AG09309 (cell line): ENCODE measurements around the gene CREBZF.
A peak's percentile ranks its signal among the peaks of the same experiment; 100 is the strongest.

Source experiments
- DNase-seq: peaks from one replicate; pipeline ENCODE4 v3.0.0-alpha.2; 2010; ENCODE audit warnings: low read depth
- H3K4me3 ChIP-seq: 2 replicates; pipeline ENCODE4 v1.5.1; 2011; ENCODE audit warnings: mild to moderate bottlenecking, low read depth, low read length, moderate library complexity; ENCODE audit not compliant: control insufficient read depth
- TF ChIP-seq, protein P1 (sequence below): IDR thresholded peaks from 2 replicates; pipeline ENCODE4 v1.5.1; 2011; ENCODE audit warnings: mild to moderate bottlenecking, low read depth, low read length, inconsistent platforms; ENCODE audit not compliant: insufficient read depth, control insufficient read depth; ENCODE audit errors: missing control alignments

Gene CREBZF, protein sequence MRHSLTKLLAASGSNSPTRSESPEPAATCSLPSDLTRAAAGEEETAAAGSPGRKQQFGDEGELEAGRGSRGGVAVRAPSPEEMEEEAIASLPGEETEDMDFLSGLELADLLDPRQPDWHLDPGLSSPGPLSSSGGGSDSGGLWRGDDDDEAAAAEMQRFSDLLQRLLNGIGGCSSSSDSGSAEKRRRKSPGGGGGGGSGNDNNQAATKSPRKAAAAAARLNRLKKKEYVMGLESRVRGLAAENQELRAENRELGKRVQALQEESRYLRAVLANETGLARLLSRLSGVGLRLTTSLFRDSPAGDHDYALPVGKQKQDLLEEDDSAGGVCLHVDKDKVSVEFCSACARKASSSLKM

DNA sequence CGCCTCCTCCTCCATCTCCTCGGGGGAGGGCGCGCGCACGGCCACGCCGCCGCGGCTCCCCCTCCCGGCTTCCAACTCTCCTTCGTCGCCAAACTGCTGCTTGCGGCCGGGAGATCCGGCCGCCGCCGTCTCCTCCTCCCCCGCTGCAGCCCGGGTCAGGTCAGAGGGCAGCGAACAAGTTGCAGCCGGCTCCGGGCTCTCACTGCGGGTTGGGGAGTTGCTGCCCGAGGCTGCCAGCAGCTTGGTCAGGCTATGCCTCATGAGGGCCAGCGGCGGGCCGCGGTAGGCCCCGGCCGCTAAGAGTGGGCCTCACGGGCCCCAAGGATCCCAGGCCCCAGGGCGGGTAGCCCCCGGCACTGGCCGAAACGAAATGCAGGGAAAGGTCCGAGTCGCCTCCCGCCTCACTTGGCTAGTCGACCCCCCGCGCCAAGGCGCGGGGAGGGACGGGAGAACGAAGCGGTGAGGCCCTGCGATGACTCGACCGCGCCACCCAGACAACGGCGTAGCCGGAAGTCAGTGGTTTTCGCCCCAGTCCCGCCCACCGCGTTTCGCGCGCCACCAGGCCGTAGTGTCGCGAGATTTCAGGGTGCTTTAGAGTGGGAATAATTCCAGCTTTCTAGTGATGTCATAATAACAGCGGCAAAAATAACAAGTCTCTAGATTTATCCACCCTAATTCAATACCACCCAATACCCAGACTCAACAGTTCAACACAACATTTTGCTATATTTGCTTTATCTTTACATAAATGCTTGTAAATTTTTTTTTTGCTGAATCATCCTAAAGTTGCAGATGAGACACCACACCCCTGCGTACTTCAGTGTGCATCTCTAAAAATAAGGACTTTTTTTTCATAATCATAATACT lies at the start of gene CREBZF:
Gene CREBZF, minus strand, starts transcription at position 515 of the 867 bp plus-strand sequence. Its CDS starts 254 bp downstream, at position 261.
- peak within 1 kb of the TSS; percentile 72 for H3K4me3 ChIP-seq
- DNase-seq, result peak; percentile 76
- TF ChIP-seq, protein P1, sequence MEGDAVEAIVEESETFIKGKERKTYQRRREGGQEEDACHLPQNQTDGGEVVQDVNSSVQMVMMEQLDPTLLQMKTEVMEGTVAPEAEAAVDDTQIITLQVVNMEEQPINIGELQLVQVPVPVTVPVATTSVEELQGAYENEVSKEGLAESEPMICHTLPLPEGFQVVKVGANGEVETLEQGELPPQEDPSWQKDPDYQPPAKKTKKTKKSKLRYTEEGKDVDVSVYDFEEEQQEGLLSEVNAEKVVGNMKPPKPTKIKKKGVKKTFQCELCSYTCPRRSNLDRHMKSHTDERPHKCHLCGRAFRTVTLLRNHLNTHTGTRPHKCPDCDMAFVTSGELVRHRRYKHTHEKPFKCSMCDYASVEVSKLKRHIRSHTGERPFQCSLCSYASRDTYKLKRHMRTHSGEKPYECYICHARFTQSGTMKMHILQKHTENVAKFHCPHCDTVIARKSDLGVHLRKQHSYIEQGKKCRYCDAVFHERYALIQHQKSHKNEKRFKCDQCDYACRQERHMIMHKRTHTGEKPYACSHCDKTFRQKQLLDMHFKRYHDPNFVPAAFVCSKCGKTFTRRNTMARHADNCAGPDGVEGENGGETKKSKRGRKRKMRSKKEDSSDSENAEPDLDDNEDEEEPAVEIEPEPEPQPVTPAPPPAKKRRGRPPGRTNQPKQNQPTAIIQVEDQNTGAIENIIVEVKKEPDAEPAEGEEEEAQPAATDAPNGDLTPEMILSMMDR, result peak; percentile 6

DNA sequence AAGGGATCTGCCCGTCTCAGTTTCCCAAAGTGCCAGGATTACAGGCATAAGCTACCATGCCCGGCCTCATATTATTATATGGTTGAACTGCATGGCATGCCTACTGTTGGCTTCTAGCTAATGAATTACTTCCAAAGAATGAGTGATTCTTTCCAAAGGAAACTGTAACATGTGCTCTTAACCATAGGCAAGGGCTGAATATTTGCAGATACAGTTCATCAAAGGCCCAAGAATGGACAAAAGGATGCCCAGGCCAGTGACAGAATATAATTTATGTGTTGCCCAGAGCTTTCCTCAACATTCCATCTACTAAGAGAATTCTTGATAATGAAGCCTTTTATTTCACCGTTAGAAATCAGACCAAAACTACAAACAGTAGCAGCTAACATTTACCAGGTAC lies 48.0 kb upstream of the CREBZF start:
- no peak for DNase-seq
- no peak overlapping the region for H3K4me3 ChIP-seq
- TF ChIP-seq, protein P1, result no peak

DNA sequence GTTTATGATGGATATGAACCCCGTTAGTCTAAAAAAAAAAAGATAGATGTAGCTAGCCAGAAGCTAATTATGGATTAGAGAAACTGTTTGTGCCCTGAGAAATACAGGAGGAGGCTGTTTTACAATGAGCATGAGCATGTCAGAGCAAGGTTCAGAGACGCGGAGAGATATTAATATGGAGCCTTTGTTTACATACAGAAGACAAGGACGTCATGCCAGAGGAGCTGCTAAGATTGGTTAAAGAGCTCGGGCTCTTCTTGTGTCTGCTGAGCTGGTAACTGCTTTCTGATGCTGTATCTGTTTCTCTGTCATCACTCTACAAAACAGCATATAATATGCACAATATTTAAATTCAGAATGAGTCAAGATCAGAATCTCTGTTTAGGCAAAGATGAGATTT lies 46.0 kb upstream of the CREBZF start:
- no peak overlapping the region for H3K4me3 ChIP-seq
- TF ChIP-seq, protein P1, result no peak
- no peak for DNase-seq

DNA sequence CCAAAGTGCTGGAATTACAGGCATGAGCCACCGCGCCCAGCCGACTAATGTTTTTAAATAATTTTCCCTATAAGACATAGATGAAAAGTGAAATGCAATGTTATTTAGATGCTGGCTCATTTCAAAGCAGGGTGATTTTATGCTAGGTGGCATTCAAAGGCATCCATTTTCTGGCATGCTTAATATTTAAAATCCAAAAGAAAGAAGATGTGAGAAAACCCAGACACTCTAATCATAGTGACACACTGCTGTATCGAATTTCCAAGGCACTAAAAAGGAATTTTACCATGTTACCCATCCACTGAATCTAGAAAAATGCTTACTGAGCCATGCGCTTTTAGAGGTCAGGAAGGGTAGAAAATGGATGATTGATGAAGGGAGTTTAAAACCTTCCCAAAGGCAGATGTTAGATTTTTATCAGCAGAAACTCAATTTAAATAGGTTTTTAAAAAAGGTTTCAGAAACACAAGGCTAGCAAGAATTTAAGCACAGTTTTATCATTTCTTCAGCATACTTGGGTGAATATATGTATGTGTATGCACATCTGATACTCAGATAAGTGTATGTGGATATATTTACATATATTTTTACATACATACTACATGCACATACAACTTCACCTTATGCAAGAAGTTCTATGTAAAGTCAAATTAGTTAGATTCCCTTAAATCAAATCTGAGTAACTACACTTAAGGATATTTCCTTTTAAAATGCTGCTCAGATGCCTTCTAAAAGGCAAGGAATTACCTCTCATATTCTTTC lies 45.2 kb upstream of the CREBZF start:
- no peak for DNase-seq
- H3K4me3 ChIP-seq, result no peak overlapping the region
- TF ChIP-seq, protein P1, result no peak

DNA sequence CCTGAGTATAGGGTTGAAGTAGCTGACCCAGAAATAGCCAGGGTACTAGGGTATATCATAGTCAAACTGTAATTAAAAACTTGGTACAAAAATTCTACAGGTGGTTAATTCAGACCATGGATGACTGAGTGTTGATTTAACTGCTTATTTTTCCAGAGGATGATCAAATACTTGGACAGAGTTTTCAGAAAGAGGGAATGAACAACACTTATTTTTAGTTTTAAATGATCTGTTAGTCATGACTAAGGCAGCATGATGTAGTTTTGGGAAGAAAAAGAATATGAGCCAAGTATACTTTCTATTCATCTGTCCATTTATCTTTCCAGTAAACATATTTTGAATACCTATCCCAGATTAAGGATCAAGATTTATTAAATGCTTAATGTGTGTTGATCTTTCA lies 40.9 kb upstream of the CREBZF start:
- DNase-seq, result no peak
- TF ChIP-seq, protein P1, result no peak
- H3K4me3 ChIP-seq, result no peak overlapping the region

DNA sequence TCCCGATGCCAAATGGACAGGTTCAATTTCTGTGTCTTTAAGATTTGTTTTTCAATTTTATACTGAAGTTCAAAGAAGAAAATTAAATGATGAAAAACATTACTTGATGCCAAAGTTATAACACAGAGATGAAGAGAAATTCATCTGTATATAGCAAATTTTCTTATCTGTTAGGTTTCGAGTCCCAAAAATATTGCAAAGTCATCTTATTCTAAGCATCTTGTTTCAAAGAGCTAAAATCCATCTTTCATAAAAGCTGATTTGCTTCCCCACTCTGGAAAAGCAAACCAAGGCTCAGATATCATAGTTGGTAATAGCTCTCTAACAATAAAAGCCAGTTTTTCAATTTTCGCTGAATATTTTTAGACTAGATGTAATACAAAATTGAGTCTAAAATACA lies 40.0 kb upstream of the CREBZF start:
- no peak overlapping the region for H3K4me3 ChIP-seq
- TF ChIP-seq, protein P1, result no peak
- DNase-seq, result no peak
